ENCODE data around the gene ARVCF.

DNA sequence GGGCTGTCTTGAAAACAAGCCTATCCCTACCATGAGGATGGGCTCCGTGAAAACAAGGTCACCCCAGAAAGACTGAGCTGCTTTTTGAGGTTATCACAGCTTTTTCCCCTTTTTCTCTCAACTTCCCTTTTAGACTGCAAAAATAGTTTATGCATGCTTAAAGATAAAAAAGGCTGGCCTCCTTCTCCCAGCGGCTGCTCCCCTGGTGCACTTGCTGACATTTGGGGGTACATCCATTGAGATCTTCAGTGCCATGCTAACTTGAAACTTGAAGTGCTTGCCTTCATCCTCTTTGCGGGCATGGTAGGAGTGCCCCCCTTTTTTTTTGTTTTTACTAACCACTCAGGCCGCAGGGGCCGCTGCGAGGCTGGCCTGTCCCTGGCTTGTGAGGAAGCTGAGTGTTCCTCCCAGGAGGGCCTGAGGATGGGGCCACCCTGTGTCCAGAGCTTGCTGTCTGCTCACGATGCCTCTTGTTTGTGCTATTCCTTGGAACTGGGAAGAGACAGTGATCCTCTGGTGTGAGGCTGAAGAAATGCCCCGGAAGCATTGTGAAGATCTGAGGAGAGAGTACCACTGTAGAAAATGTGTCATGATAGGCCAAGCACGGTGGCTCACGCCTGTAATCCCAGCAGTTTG is 6.5 kb upstream of the ARVCF start:
- TF ChIP-seq NR2C2 (CRISPR knock-in tag; IDR thresholded peaks at IDR 0.05) (no peak), NR2C2 (tag; IDR thresholded peaks at IDR 0.05) (no peak), ETV6 (IDR thresholded peaks at IDR 0.05; ENCODE audit: borderline replicate concordance in 1 of 2, low read depth in 2 of 2, low read length in 1 of 2) (no peak), ETV6 (CRISPR knock-in tag; IDR thresholded peaks at IDR 0.05; ENCODE audit: borderline replicate concordance) (no peak), MCM3 (IDR thresholded peaks at IDR 0.05) (no peak), CTBP1 (IDR thresholded peaks at IDR 0.05; ENCODE audit: borderline replicate concordance) (no peak), GATAD2A (IDR thresholded peaks at IDR 0.05) (no peak), E2F3 (CRISPR knock-in tag; IDR thresholded peaks at IDR 0.05) (no peak), SMARCA5 (IDR thresholded peaks at IDR 0.05) (no peak), ZZZ3 (IDR thresholded peaks at IDR 0.05) (no peak), FOXA1 (IDR thresholded peaks at IDR 0.05; ENCODE audit: borderline replicate concordance) (no peak), ZBTB7A (IDR thresholded peaks at IDR 0.05; ENCODE audit: borderline replicate concordance, control insufficient read depth, low read depth, low read length) (no peak), KAT7 (CRISPR knock-in tag; IDR thresholded peaks at IDR 0.05; ENCODE audit: borderline replicate concordance) (no peak), MIER1 (IDR thresholded peaks at IDR 0.05; ENCODE audit: low read depth) (no peak)
- TF ChIP-seq, protein P1, sequence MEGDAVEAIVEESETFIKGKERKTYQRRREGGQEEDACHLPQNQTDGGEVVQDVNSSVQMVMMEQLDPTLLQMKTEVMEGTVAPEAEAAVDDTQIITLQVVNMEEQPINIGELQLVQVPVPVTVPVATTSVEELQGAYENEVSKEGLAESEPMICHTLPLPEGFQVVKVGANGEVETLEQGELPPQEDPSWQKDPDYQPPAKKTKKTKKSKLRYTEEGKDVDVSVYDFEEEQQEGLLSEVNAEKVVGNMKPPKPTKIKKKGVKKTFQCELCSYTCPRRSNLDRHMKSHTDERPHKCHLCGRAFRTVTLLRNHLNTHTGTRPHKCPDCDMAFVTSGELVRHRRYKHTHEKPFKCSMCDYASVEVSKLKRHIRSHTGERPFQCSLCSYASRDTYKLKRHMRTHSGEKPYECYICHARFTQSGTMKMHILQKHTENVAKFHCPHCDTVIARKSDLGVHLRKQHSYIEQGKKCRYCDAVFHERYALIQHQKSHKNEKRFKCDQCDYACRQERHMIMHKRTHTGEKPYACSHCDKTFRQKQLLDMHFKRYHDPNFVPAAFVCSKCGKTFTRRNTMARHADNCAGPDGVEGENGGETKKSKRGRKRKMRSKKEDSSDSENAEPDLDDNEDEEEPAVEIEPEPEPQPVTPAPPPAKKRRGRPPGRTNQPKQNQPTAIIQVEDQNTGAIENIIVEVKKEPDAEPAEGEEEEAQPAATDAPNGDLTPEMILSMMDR (IDR thresholded peaks at IDR 0.05 in 2 of 3, conservative IDR thresholded peaks at IDR 0.05 in 1 of 3; ENCODE audit: insufficient read depth in 2 of 3, low read depth in 1 of 3, low read length in 3 of 3), result no peak
- TF ChIP-seq, protein P2, sequence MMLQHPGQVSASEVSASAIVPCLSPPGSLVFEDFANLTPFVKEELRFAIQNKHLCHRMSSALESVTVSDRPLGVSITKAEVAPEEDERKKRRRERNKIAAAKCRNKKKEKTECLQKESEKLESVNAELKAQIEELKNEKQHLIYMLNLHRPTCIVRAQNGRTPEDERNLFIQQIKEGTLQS (IDR thresholded peaks at IDR 0.05), result no peak
- TF ChIP-seq, protein P2 (CRISPR knock-in tag; conservative IDR thresholded peaks at IDR 0.05), result no peak

Data from K562 (cell line).